Measurements from ENCODE around the gene TMEM14C.

DNA sequence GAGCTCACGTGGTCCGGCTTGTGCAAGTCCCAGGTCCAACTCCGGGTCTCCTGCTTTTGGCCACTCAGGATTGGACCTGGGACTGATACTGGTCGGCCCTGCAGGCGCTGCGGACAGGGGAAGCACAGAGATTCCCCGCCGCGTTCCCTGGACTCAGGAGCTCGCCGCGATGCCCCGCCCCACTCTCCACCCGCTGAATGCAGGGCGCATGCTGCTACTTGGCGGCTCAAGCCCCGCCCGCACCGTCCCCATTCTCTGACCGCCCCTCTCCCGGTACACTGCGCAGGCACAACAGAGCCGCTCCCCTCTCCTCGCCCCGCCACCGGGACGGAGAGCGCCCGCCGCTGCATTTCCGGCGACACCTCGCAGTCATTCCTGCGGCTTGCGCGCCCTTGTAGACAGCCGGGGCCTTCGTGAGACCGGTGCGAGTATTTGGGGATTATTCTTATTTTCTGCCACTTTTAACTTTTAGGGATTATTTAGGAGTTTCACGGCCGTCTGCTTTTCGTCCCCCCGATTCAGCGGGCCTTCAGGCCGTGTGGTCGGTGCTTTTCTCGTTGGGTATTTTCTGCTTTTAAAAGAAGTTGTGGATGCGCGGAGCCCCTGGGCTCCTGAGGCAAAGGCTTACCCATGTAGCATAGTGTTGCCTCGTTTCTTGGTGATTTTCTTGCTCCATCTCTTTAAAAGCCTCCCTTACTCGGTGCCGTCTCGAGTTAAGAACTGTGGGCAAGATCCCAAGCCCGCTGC is at the start of gene TMEM14C:
- TF ChIP-seq, protein P1, sequence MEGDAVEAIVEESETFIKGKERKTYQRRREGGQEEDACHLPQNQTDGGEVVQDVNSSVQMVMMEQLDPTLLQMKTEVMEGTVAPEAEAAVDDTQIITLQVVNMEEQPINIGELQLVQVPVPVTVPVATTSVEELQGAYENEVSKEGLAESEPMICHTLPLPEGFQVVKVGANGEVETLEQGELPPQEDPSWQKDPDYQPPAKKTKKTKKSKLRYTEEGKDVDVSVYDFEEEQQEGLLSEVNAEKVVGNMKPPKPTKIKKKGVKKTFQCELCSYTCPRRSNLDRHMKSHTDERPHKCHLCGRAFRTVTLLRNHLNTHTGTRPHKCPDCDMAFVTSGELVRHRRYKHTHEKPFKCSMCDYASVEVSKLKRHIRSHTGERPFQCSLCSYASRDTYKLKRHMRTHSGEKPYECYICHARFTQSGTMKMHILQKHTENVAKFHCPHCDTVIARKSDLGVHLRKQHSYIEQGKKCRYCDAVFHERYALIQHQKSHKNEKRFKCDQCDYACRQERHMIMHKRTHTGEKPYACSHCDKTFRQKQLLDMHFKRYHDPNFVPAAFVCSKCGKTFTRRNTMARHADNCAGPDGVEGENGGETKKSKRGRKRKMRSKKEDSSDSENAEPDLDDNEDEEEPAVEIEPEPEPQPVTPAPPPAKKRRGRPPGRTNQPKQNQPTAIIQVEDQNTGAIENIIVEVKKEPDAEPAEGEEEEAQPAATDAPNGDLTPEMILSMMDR (conservative IDR thresholded peaks at IDR 0.05; ENCODE audit: low read length), result no peak
- TF ChIP-seq EZH2phosphoT487 (IDR thresholded peaks at IDR 0.05; ENCODE audit: borderline replicate concordance), result no peak

All from Loucy (cell line).